GM20431 (cell line): ENCODE results near the gene PSD2.

Experiments used
- in situ Hi-C: fragments of 300-500 bp; cut with MseI, MboI; formaldehyde crosslinking; loops from one replicate; pipeline ENCODE4 v1.15.0; 2020; ENCODE audit warnings: low sequenced_read_pairs; ENCODE audit not compliant: unreplicated experiment

Gene PSD2

GRCh38 chr5:139787568-139788293 is 7.9 kb upstream of the PSD2 start:
- in situ Hi-C loops = loop anchor here (10.0 to 25.0 kb wide), 2 partner anchors 57 to 375 kb away; no protein-coding TSS in a partner anchor

GRCh38 chr5:139788294-139788910 is 7.2 kb upstream of the PSD2 start:
- in situ Hi-C loops = loop anchor here (10.0 to 25.0 kb wide), 2 partner anchors 56 to 374 kb away; no protein-coding TSS in a partner anchor

GRCh38 chr5:139789116-139789844 is 6.3 kb upstream of the PSD2 start:
- in situ Hi-C loops = loop anchor here (10.0 to 25.0 kb wide), 2 partner anchors 56 to 373 kb away; no protein-coding TSS in a partner anchor

- in situ Hi-C loops = loop anchor here (10.0 to 25.0 kb wide), 2 partner anchors 55 to 372 kb away; no protein-coding TSS in a partner anchor
Measured at GRCh38 chr5:139789845-139790189, 5.8 kb upstream of the PSD2 start.

GRCh38 chr5:139792218-139792617 is 3.4 kb upstream of the PSD2 start:
- in situ Hi-C loops = loop anchor here (25.0 kb wide), 1 partner anchor 370 kb away; no protein-coding TSS in a partner anchor

GRCh38 chr5:139792655-139793054 is 3.0 kb upstream of the PSD2 start:
- in situ Hi-C loops = loop anchor here (25.0 kb wide), 1 partner anchor 370 kb away; no protein-coding TSS in a partner anchor

GRCh38 chr5:139794067-139794846 is 1.4 kb upstream of the PSD2 start:
- in situ Hi-C loops = loop anchor here (25.0 kb wide), 1 partner anchor 368 kb away; no protein-coding TSS in a partner anchor

- in situ Hi-C loops = loop anchor here (25.0 kb wide), 1 partner anchor 366 kb away; no protein-coding TSS in a partner anchor
Measured at GRCh38 chr5:139796061-139796806, 626 bp downstream of the PSD2 start.

- in situ Hi-C loops = loop anchor here (25.0 kb wide), 1 partner anchor 365 kb away; no protein-coding TSS in a partner anchor
Measured at GRCh38 chr5:139797335-139797734, 1.7 kb downstream of the PSD2 start.

GRCh38 chr5:139797856-139798510 is 2.4 kb downstream of the PSD2 start:
- in situ Hi-C loops = loop anchor here (25.0 kb wide), 1 partner anchor 364 kb away; no protein-coding TSS in a partner anchor

- in situ Hi-C loops = loop anchor here (25.0 kb wide), 1 partner anchor 363 kb away; no protein-coding TSS in a partner anchor
Measured at GRCh38 chr5:139798883-139799282, 3.3 kb downstream of the PSD2 start.

GRCh38 chr5:139799359-139799758 is 3.8 kb downstream of the PSD2 start:
- in situ Hi-C loops = loop anchor here (25.0 kb wide), 1 partner anchor 363 kb away; no protein-coding TSS in a partner anchor

GRCh38 chr5:139803978-139804377 is 8.4 kb downstream of the PSD2 start:
- in situ Hi-C loops = no loop called here

- in situ Hi-C loops = no loop called here
Measured at GRCh38 chr5:139804800-139805397, 9.3 kb downstream of the PSD2 start.

- in situ Hi-C loops = no loop called here
Measured at GRCh38 chr5:139805545-139805944, 9.9 kb downstream of the PSD2 start.

- in situ Hi-C loops = no loop called here
Measured at GRCh38 chr5:139806111-139806510, 10.5 kb downstream of the PSD2 start.

GRCh38 chr5:139806726-139807646 is 11.4 kb downstream of the PSD2 start:
- in situ Hi-C loops = no loop called here
